PC-3 (cell line): Measurements from ENCODE around the gene PPM1E. TPM values are rescaled to one million over a fixed set of nuclear protein-coding genes. Genes with fewer than 3 reads are reported as not detected.

Source experiments
- ATAC-seq: fragments of 200-7000 bp; cut with Tn5 transposase; 2 replicates; pipeline ENCODE4 v1.9.1; 2020; ENCODE audit warnings: mild to moderate bottlenecking, moderate library complexity
- BruUV-seq: library from RNA; stranded (reverse); fragments of 400-500 nt; replicated peaks from 2 replicates; lab custom pipeline; 2021; lab: Mats Ljungman, UMichigan
- CTCF ChIA-PET: fragments of 300-600 bp; sonication (Branson Sonifier 250); formaldehyde crosslinking; loops from one replicate; lab custom pipeline; 2022; ENCODE audit warnings: antibody characterized with exemption; lab: Charles Lee
- POLR2A ChIA-PET: fragments of 300-600 bp; sonication (Branson Sonifier 250); formaldehyde crosslinking; loops from one replicate; lab custom pipeline; 2022; ENCODE audit warnings: antibody characterized with exemption; ENCODE audit not compliant: unreplicated experiment; lab: Charles Lee
- DNase-seq: peaks from one replicate; pipeline ENCODE4 v3.0.0-alpha.2; 2015
- H2AFZ ChIP-seq: fragments of 300-600 bp; sonication (generic); 2 replicates; pipeline ENCODE4 v1.6.0; 2016; ENCODE audit warnings: antibody characterized with exemption, low read length
- H3F3A ChIP-seq: fragments of 300-600 bp; sonication (generic); one replicate; pipeline ENCODE4 v1.6.0; 2017; ENCODE audit warnings: antibody characterized with exemption, low read length, control low read depth, mild to moderate bottlenecking; ENCODE audit not compliant: unreplicated experiment
- H3K27ac ChIP-seq: fragments of 300-600 bp; sonication (generic); 2 replicates; pipeline ENCODE4 v1.5.1; 2016; ENCODE audit warnings: mild to moderate bottlenecking, low read length
- H3K27me3 ChIP-seq: fragments of 300-600 bp; sonication (generic); 2 replicates; pipeline ENCODE4 v1.6.1; 2016; ENCODE audit warnings: low read length, mixed read lengths
- H3K36me3 ChIP-seq: fragments of 300-600 bp; sonication (generic); 2 replicates; pipeline ENCODE4 v1.6.1; 2016; ENCODE audit warnings: low read depth, mixed run types, low read length, mixed read lengths
- H3K4me1 ChIP-seq: fragments of 300-600 bp; sonication (generic); 2 replicates; pipeline ENCODE4 v1.5.1; 2016; ENCODE audit warnings: low read length; ENCODE audit not compliant: insufficient read depth
- H3K4me2 ChIP-seq: fragments of 300-600 bp; sonication (generic); 2 replicates; pipeline ENCODE4 v1.6.0; 2016; ENCODE audit warnings: low read length
- H3K4me3 ChIP-seq: fragments of 300-600 bp; sonication (generic); 2 replicates; pipeline ENCODE4 v1.5.1; 2016; ENCODE audit warnings: mild to moderate bottlenecking, low read length, mixed read lengths
- H3K79me2 ChIP-seq: fragments of 300-600 bp; sonication (generic); 2 replicates; pipeline ENCODE4 v1.6.1; 2017; ENCODE audit warnings: low read length, mixed read lengths
- H3K9ac ChIP-seq: fragments of 300-600 bp; sonication (generic); 2 replicates; pipeline ENCODE4 v1.6.0; 2016; ENCODE audit warnings: mild to moderate bottlenecking, low read length
- H3K9me2 ChIP-seq: fragments of 300-600 bp; sonication (generic); replicated peaks from 2 replicates; pipeline ENCODE4 v1.6.1; 2016; ENCODE audit warnings: mixed run types, low read length, mixed read lengths
- H3K9me3 ChIP-seq: fragments of 300-600 bp; sonication (generic); 2 replicates; pipeline ENCODE4 v1.6.1; 2016; ENCODE audit warnings: low read length, mixed read lengths
- H4K20me1 ChIP-seq: fragments of 300-600 bp; sonication (generic); 2 replicates; pipeline ENCODE4 v1.6.1; 2016; ENCODE audit warnings: low read length, mixed read lengths
- CTCF ChIP-seq: fragments of 300-600 bp; sonication (generic); conservative IDR thresholded peaks from 2 replicates; pipeline ENCODE4 v1.5.1; 2017; ENCODE audit warnings: antibody characterized with exemption, low read depth, mild to moderate bottlenecking, low read length
- EZH2 ChIP-seq: fragments of 300-600 bp; sonication (generic); IDR thresholded peaks from one replicate; pipeline ENCODE4 v1.6.1; 2017; ENCODE audit warnings: antibody characterized with exemption, mild to moderate bottlenecking, low read length; ENCODE audit not compliant: unreplicated experiment
- EZH2phosphoT487 ChIP-seq: fragments of 300-600 bp; sonication (generic); IDR thresholded peaks from 2 replicates; pipeline ENCODE4 v1.6.1; 2018; ENCODE audit warnings: mild to moderate bottlenecking, antibody characterized with exemption, low read length, borderline replicate concordance
- intact Hi-C: fragments of 100-400 bp; cut with micrococcal nuclease; formaldehyde crosslinking; loops from 2 replicates; pipeline ENCODE4 v1.9.0; 2023
- total RNA-seq: library from RNA; depleted of rRNA; stranded (reverse); fragments of >200 nt; gene quantifications from 2 replicates; pipeline ENCODE4 v1.2.3, GENCODE V29; 2014

The PPM1E gene
- total RNA-seq, 1 experiment from 2014 or later = not detected

- H4K20me1 ChIP-seq = no peaks in the 10 kb centered on the region
- H3K4me1 ChIP-seq = peaks cover 22% of the 10 kb centered on the region
- no peaks in the 10 kb centered on the region for H3F3A ChIP-seq
- no peak overlapping the region for H3K9ac ChIP-seq
- no peak for DNase-seq
- no peaks in the 10 kb centered on the region for H3K79me2 ChIP-seq
- peaks cover 18% of the 10 kb centered on the region for H3K36me3 ChIP-seq
- ChIA-PET POLR2A (no interaction called here), CTCF (no interaction called here)
- no peak overlapping the region for H2AFZ ChIP-seq
- TF ChIP-seq EZH2 = no peak
- no peak for TF ChIP-seq CTCF
- no peak for TF ChIP-seq EZH2phosphoT487
- intact Hi-C loops = no loop called here
- H3K9me3 ChIP-seq = no peaks in the 10 kb centered on the region
- no peaks in the 10 kb centered on the region for H3K27me3 ChIP-seq
- no TSS peak for BruUV-seq
- ATAC-seq = no peak
- H3K27ac ChIP-seq = no peak overlapping the region
- no peak overlapping the region for H3K4me2 ChIP-seq
- H3K9me2 ChIP-seq = no peaks in the 10 kb centered on the region
- no peak overlapping the region for H3K4me3 ChIP-seq
These were observed 244.4 kb downstream of the PPM1E start for GRCh38 chr17:59000022-59000421.

DNA sequence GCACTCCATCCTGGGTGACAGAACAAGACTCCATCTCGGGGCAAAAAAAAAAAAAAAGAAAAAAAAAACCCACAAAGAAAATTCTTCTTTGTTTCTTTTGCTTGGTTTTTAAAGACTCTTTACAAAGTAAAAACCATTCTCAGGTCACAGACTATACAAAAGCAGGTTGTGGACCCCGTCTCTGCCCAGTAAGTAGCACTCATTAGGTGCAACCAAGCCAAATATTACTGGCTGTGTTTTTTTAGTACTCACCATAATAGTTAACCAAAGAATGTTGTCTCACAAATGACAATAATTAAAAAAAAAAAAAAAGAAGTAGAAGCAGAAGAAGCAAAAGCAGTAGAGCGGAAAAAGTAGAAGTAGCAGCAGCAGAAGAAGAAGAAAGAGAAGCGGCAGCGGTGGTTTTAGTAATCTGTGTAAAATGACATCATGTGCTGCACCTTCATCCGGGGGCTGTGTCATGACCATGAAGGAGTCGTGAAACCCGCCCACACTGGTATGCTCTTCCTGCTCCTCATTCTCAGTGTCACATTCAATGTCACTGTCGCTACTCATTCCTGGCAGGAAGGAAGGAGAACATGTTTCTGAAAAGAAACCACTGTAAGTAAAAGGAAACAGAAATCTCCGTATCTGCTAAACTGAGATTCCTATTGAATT is 245.6 kb downstream of the PPM1E start:
- Histone ChIP-seq H3K36me3 (peaks cover 15% of the 10 kb centered on the region), H3K27ac (peak overlapping the region; percentile 1; the same call in 1 of the 2 replicates), H3K4me1 (peaks cover 22% of the 10 kb centered on the region), H2AFZ (no peak overlapping the region), H4K20me1 (no peaks in the 10 kb centered on the region), H3K9ac (no peak overlapping the region), H3F3A (no peaks in the 10 kb centered on the region), H3K27me3 (no peaks in the 10 kb centered on the region), H3K4me2 (peak overlapping the region; percentile 44), H3K9me3 (no peaks in the 10 kb centered on the region), H3K9me2 (no peaks in the 10 kb centered on the region), H3K79me2 (no peaks in the 10 kb centered on the region), H3K4me3 (no peak overlapping the region; the same call in 1 of the 2 replicates)
- peak; percentile 33 for DNase-seq
- TF ChIP-seq EZH2 (no peak), EZH2phosphoT487 (no peak), CTCF (no peak)
- POLR2A ChIA-PET = interaction anchor here (0.7 kb wide), 1 partner anchor 564 kb away, joined by 4 read pairs; no protein-coding TSS in a partner anchor
- intact Hi-C loops = loop anchor here (1.0 kb wide), 1 partner anchor 41 kb away; no protein-coding TSS in a partner anchor
- CTCF ChIA-PET = no interaction called here
- ATAC-seq = peak; percentile 67
- no TSS peak for BruUV-seq

DNA sequence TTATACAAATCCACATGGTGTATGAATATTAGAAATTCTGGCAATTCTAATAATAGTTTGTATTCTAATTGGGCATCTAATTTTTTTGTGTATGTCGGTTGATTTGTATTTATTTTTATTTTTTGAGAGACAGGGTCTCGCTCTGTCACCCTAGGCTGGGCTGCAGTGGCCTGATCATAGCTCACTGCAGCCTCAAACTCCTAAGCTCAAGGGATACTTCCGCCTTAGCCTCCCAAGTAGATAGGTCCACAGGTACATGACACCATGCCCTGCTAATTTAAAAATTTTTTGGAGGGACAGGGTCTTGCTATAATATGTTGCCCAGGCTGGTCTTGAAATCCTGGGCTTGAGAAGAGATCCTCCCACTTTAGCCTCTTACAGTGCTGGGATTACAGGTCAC is 246.5 kb downstream of the PPM1E start:
- Histone ChIP-seq H3K27me3 (no peaks in the 10 kb centered on the region), H3K27ac (no peak overlapping the region), H3K4me3 (no peak overlapping the region), H4K20me1 (no peaks in the 10 kb centered on the region), H3K9me3 (no peaks in the 10 kb centered on the region), H3K9me2 (no peaks in the 10 kb centered on the region), H3K79me2 (no peaks in the 10 kb centered on the region), H2AFZ (no peak overlapping the region), H3K9ac (no peak overlapping the region), H3K4me2 (no peak overlapping the region), H3K4me1 (peaks cover 22% of the 10 kb centered on the region), H3K36me3 (peaks cover 15% of the 10 kb centered on the region), H3F3A (no peaks in the 10 kb centered on the region)
- ChIA-PET CTCF (no interaction called here), POLR2A (interaction anchor here (0.7 kb wide), 1 partner anchor 563 kb away, joined by 4 read pairs; no protein-coding TSS in a partner anchor)
- BruUV-seq = no TSS peak
- no peak for ATAC-seq
- no peak for DNase-seq
- TF ChIP-seq CTCF = no peak
- no peak for TF ChIP-seq EZH2
- no peak for TF ChIP-seq EZH2phosphoT487
- intact Hi-C loops = no loop called here
